Smooth muscle cell (in vitro differentiated cells): ENCODE results near the gene UBL3. TPM values are rescaled to one million over a fixed set of nuclear protein-coding genes. Genes with fewer than 3 reads are reported as not detected.

Experiments
- DNase-seq: peaks from one replicate; lab custom pipeline; 2025; ENCODE audit not compliant: unreplicated experiment; lab: John Stamatoyannopoulos, UW
- H2AFZ ChIP-seq: fragments of 200-600 bp; sonication (generic); 2 replicates; pipeline ENCODE4 v1.6.0; 2016; ENCODE audit warnings: antibody characterized with exemption, low read depth, mild to moderate bottlenecking
- H3F3A ChIP-seq: fragments of 200-600 bp; sonication (generic); 2 replicates; pipeline ENCODE4 v1.6.0; 2017; ENCODE audit warnings: antibody characterized with exemption, low read depth
- H3K27ac ChIP-seq: fragments of 200-600 bp; sonication (generic); 2 replicates; pipeline ENCODE4 v1.5.1; 2016; ENCODE audit warnings: low read depth, mild to moderate bottlenecking
- H3K27me3 ChIP-seq: fragments of 200-600 bp; sonication (generic); 2 replicates; pipeline ENCODE4 v1.6.1; 2016; ENCODE audit warnings: low read depth, mild to moderate bottlenecking
- H3K36me3 ChIP-seq: fragments of 200-600 bp; sonication (generic); 2 replicates; pipeline ENCODE4 v1.5.1; 2016; ENCODE audit warnings: low read depth
- H3K4me1 ChIP-seq: fragments of 200-600 bp; sonication (generic); 2 replicates; pipeline ENCODE4 v1.5.1; 2016; ENCODE audit warnings: low read depth
- H3K4me2 ChIP-seq: fragments of 200-600 bp; sonication (generic); 2 replicates; pipeline ENCODE4 v1.6.0; 2016; ENCODE audit warnings: mild to moderate bottlenecking
- H3K4me3 ChIP-seq: fragments of 200-600 bp; sonication (generic); 2 replicates; pipeline ENCODE4 v1.5.1; 2016; ENCODE audit warnings: mild to moderate bottlenecking
- H3K79me2 ChIP-seq: fragments of 200-600 bp; sonication (generic); 2 replicates; pipeline ENCODE4 v1.6.0; 2016; ENCODE audit warnings: low read depth, mild to moderate bottlenecking
- H3K9ac ChIP-seq: fragments of 200-600 bp; sonication (generic); 2 replicates; pipeline ENCODE4 v1.6.0; 2016; ENCODE audit warnings: low read depth
- H3K9me3 ChIP-seq: fragments of 200-600 bp; sonication (generic); replicated peaks from 2 replicates; pipeline ENCODE4 v1.5.1; 2016; ENCODE audit warnings: low read depth
- H4K20me1 ChIP-seq: fragments of 200-600 bp; sonication (generic); 2 replicates; pipeline ENCODE4 v1.6.0; 2016; ENCODE audit warnings: low read depth
- CTCF ChIP-seq: fragments of 200-600 bp; sonication (generic); IDR thresholded peaks from 2 replicates; pipeline ENCODE4 v1.5.1; 2017; ENCODE audit warnings: borderline replicate concordance, mild to moderate bottlenecking, antibody characterized with exemption; ENCODE audit not compliant: insufficient read depth, poor library complexity, severe bottlenecking
- WGBS: methylation state at CpG from one replicate; pipeline ENCODE4 v1.1.7; 2016; ENCODE audit warnings: low lambda C conversion rate; 5-methylcytosine and 5-hydroxymethylcytosine counted together
- polyA plus RNA-seq: library from polyadenylated mRNA; unstranded; fragments of >200 nt; fragmentation: Nextera tagmentation; extraction: Ambion mirVana; gene quantifications from 2 replicates; pipeline ENCODE4 v1.2.1, GENCODE V29; 2016
- total RNA-seq: library from RNA; depleted of rRNA; stranded (reverse); fragments of >200 nt; gene quantifications from 2 replicates; pipeline ENCODE4 v1.2.3, GENCODE V29; 2014

The UBL3 gene
- total and polyA plus RNA-seq, 2 experiments from 2014 or later = 25.2 to 46.6 TPM

GRCh38 chr13:29791997-29792780, 58.2 kb downstream of the UBL3 start:
- H3K4me2 ChIP-seq = no peak overlapping the region
- no peak overlapping the region for H3K27ac ChIP-seq
- H3K4me1 ChIP-seq = no peaks in the 10 kb centered on the region
- H3F3A ChIP-seq = no peaks in the 10 kb centered on the region
- H3K36me3 ChIP-seq = no peaks in the 10 kb centered on the region
- 96% methylated on average over 5 of the region's 5 CpGs for WGBS
- no peaks in the 10 kb centered on the region for H3K9me3 ChIP-seq
- no peak overlapping the region for H3K4me3 ChIP-seq
- H3K9ac ChIP-seq = no peak overlapping the region
- TF ChIP-seq CTCF = no peak
- H4K20me1 ChIP-seq = peaks cover 100% of the 10 kb centered on the region
- no peak for DNase-seq
- no peak overlapping the region for H2AFZ ChIP-seq
- H3K27me3 ChIP-seq = no peaks in the 10 kb centered on the region
- H3K79me2 ChIP-seq = peaks cover 95% of the 10 kb centered on the region

GRCh38 chr13:29791508-29791907, 58.9 kb downstream of the UBL3 start:
- Histone ChIP-seq H3K9ac (no peak overlapping the region), H3K36me3 (no peaks in the 10 kb centered on the region), H3K27me3 (no peaks in the 10 kb centered on the region), H3K4me2 (no peak overlapping the region), H4K20me1 (peaks cover 100% of the 10 kb centered on the region), H3K4me3 (no peak overlapping the region), H3F3A (no peaks in the 10 kb centered on the region), H3K27ac (no peak overlapping the region), H3K9me3 (no peaks in the 10 kb centered on the region), H2AFZ (no peak overlapping the region), H3K4me1 (no peaks in the 10 kb centered on the region), H3K79me2 (peaks cover 95% of the 10 kb centered on the region)
- TF ChIP-seq CTCF = no peak
- no peak for DNase-seq
- 89% methylated on average over 1 of the region's 1 CpG for WGBS

GRCh38 chr13:29786698-29787097, 63.7 kb downstream of the UBL3 start:
- H3K9me3 ChIP-seq = no peaks in the 10 kb centered on the region
- peaks cover 100% of the 10 kb centered on the region for H4K20me1 ChIP-seq
- H3K27ac ChIP-seq = no peak overlapping the region
- no peaks in the 10 kb centered on the region for H3F3A ChIP-seq
- H3K4me1 ChIP-seq = no peaks in the 10 kb centered on the region
- no peak overlapping the region for H3K4me3 ChIP-seq
- no peaks in the 10 kb centered on the region for H3K27me3 ChIP-seq
- no peaks in the 10 kb centered on the region for H3K36me3 ChIP-seq
- H3K9ac ChIP-seq = no peak overlapping the region
- no peak for DNase-seq
- WGBS = 96% methylated on average over 1 of the region's 1 CpG
- no peak for TF ChIP-seq CTCF
- H3K4me2 ChIP-seq = no peak overlapping the region
- no peak overlapping the region for H2AFZ ChIP-seq
- peaks cover 94% of the 10 kb centered on the region for H3K79me2 ChIP-seq

- no peak overlapping the region for H3K4me2 ChIP-seq
- no peak overlapping the region for H2AFZ ChIP-seq
- no peak overlapping the region for H3K4me3 ChIP-seq
- no peaks in the 10 kb centered on the region for H3K36me3 ChIP-seq
- no peaks in the 10 kb centered on the region for H3F3A ChIP-seq
- no peak for DNase-seq
- H3K4me1 ChIP-seq = no peaks in the 10 kb centered on the region
- no peak for TF ChIP-seq CTCF
- peaks cover 100% of the 10 kb centered on the region for H4K20me1 ChIP-seq
- H3K9ac ChIP-seq = no peak overlapping the region
- H3K79me2 ChIP-seq = peaks cover 94% of the 10 kb centered on the region
- no peak overlapping the region for H3K27ac ChIP-seq
- H3K9me3 ChIP-seq = no peaks in the 10 kb centered on the region
- no peaks in the 10 kb centered on the region for H3K27me3 ChIP-seq
These were observed 64.4 kb downstream of the UBL3 start for GRCh38 chr13:29785978-29786377.
